ENCODE results near the gene STEAP1B.

The STEAP1B gene

DNA sequence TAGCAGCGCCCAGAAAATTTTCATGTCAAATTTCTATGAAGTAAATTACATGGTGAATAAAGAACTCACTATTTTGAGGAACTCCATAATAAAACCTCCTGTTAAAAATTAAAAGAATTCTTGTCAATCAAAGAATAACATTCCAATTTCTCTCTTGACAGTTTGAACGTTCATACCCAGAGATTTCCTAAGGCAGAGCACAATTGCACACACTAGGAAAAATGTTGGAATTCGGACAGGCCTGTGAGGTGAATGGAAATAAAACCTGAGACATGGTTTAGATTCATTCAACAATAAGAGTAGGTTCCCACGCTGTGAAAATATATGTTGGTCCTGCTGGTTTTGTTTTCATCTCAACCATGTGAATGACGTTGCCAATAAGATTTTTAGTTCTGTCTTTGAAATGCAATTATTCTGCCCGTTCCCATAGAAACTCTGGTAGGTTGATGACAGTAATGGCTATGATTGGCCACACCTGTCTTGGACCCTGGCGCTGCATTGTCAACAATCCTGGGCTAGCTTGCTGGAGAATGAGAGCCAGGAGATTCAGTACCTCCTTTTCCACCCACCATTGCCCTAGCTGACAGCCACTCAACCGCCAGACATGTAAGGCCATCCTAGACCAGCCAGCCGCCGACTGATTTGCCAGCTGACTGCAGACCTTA lies 99.7 kb downstream of the STEAP1B start:
- DNase-seq (ENCODE audit: low read depth) = no peak

DNA sequence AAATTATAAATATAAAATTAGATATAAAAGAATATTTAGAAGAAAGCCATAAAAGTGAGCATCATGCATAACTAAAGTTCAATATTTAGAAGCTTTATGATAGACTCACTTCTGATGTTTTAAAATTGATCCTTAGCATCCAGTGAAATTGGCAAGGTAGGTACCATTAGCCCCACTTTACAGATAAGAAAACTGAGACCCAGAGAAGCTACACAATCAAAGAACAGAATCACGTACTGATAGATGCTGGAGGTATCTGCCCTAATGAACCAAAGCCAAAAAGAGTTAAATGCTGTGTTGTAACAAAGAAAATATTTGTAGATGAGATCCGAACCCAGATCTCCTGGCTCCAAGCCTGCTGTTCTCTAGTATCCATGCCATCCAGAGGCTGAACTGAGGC lies 100.4 kb downstream of the STEAP1B start:
- DNase-seq (ENCODE audit: low read depth) = no peak

DNA sequence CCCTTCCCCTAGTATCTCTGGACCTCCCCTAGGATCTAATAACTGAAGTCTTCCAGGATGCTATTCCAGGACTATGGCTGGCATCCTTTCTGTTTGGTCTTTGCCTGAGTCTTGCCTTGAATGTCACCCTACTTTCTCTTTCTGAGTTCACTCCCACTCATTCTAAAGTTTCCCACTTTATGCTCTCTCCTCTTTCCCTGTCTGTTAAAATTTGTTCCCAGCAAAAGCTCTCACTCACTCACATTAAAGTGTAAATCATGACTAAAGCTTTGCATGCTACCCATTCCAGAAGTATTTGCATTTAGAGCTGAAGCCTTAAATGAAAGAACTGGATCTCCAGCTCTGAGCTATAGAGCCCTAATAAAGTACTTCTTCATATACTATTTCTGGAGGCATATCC lies 100.9 kb downstream of the STEAP1B start:
- DNase-seq (ENCODE audit: low read depth) = no peak

DNA sequence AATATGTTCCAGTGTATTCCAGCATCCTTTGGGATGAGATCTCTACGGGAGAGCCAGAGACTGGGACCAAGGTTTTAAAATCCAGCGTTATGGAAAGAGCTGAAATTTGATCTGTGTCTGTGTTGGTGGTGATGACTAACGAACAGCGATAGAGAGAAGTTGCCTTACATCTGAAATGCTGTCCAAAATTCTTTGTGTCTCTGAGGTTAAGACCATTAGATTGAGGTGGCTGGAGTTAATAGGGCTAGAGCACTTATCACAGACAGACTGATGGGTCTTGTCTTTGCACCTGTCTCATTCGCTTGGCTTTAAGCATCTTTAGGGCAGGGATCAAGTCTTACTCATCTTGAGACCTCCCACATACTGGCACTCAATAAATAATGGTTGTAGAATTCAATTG lies 102.0 kb downstream of the STEAP1B start:
- no peak for DNase-seq (ENCODE audit: low read depth)

DNA sequence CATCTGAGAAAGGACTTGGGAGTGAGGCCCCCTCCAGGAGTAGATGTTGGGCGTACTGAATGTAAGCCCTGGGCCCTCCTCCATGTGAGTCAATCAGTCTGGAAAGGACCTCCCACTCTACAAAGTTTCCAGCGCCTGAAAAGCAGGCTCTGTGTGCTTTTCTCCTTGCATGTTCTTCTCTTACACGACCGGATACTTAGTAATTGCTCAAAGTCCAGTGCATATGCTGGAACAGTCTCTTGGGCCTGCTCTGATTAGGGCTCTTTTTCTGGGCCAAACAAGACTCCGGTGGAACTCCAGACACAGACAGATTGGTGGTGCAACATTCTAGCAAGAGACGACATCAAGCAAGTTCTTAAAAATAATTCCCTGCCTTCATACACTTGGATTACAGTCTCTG lies 104.8 kb downstream of the STEAP1B start:
- DNase-seq (ENCODE audit: low read depth) = no peak

DNA sequence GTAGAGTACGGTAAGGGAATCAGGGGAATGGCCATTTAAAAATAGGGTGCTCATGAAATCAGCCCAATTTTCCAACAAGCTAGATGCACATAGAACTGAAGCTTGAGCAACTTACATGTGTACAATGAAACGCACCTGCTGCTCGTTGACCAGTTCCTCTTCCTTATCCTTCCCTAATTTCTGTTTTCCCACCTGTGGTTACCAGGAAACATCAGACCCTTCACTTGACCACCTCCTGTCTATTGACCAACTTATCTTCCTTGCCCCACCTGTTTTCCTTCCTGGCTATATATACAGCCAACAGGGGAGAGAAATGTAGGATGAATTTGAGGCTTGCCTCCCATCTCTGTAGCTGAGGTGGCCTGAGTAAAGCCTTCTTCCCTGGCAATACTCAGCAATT lies 105.2 kb downstream of the STEAP1B start:
- DNase-seq (ENCODE audit: low read depth) = no peak

DNA sequence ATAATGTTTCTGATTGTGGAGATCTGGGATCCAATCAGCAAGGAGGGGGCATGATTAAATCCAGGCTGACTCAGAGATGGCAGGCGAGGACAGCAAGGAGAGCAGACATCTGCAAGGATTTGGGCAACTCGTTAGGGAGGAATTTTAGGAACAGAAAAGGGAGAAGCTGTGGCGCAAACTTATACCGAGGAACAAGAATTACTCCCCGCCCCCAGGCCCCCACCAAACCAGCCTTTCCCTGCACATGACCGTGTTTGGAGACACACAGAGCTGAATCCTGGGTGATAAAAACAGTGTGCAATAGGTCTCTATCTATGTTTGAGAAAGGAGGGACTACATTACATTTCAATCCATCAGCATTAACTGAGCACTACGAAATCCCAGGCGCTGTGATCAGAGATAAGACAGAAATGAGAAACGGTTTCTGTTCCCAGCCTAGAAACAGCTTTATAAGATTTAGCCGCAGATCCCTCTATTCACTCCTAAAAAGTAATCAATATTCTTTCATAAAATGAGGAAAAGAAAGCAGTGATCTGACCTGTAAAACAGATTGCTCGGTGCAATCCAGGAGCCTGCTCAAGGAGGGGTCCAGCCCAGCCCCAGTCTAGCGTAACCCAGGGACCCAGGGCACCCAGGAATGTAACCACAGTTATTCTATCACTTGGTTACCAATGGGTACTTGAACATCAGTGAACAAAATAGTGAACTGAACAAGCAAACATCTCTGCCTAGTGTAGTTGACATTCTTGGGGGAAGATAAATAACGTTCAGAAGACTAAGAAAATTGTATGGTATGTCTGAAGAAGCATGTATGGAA lies 105.9 kb downstream of the STEAP1B start:
- no peak for DNase-seq (ENCODE audit: low read depth)

DNA sequence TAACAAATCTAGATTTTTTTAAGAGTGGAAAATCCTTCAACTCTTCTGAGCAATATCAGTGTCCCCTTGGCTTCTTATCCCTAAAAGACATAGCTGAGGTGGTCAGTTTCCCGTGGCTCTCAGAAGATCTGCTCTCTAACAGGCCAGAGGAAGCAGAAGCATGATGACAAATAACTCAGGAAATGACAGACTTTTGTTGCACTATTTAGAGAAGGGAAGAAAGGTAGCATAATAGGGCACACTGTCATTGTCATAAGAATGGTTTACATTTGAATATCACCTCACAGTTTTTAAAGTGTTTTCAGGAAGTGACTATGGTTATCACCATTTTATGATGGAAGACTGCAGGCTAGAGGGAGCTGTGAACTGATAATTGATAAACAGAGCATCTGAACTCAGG lies 109.5 kb downstream of the STEAP1B start:
- no peak for DNase-seq (ENCODE audit: low read depth)

DNA sequence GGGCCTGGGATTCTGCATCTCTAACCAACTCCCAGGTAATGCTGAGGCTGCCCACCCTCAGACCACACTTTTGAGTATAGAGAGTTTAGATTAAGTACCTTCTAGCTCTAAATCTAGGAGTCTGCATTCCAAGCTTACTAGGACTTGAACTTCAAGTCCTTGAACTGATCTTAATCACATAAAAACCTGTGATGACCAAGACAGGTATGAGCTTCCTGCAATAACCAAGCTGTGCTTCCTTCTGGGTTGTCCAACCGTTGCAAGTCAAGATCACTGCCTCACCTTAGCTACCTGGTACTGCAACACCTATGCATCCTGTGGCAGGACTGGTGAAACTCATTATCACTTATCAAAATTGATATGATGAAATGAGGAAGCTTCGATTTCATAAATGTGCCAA lies 110.1 kb downstream of the STEAP1B start:
- no peak for DNase-seq (ENCODE audit: low read depth)

DNA sequence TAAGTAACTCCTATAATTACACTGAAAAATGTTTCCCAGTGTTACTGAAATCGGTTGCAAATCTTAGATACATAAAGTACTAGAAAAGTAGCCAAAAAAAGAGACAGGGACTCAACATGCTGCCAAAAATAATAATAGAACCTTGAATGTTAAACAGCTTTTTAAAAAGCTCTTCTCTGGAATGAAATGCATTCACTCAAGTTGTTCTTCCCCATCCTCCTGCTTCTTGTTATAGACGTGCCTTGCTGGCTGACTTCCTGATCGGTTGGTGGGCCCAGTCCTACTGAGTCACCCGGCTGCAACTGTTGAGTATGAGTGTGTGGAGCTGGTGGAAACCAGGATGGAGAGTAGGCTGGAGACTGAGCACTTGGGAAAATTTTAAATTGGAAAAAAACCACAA lies 112.4 kb downstream of the STEAP1B start:
- no peak for DNase-seq (ENCODE audit: low read depth)

DNA sequence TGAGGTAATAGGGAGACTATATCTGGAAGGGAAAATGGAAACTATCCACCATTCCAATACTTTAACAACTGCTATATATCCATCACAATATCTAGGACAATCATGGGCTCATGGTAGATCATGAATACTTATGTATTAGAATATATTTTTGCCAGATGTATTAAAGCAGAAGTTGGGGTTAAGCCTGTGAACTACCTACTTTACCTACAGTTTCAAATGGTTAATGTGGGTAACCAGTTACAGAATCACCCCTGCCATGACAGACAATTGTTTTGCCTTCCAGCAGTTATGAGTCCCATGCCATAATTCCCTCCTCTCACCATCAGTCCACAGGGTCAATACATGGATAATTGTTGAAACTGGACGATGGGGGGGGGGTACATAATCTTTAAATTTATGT lies 113.1 kb downstream of the STEAP1B start:
- DNase-seq (ENCODE audit: low read depth) = no peak

DNA sequence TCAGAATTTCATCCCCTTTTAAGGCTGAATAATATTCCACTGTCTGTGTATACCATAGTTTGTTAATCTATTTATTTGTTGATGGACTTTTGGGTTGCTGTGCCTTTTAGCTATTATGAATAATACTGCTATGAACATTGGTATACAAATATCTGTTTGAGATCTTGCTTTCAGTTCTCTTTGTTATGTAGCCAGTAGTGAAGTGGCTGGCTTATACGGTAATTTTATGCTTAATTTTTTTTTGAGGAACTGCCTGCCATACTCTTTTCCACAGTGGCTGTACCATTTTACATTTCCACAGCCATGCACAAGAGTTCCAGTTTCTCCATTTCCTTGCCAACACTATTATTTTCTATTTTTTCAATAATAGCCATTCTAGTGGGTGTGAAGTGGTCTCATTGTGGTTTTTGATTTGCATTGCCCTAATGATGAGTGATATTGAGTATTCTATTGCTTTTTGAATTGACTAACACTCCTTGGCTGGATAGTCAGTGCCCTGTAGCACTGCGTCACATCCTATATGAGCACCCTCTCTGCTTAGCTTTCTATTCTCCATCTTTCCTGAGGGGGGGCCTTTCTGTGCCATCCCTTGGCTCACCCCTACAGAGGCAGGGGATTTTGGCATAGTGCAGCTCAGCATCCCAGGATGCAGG lies 113.7 kb downstream of the STEAP1B start:
- no peak for DNase-seq (ENCODE audit: low read depth)

DNA sequence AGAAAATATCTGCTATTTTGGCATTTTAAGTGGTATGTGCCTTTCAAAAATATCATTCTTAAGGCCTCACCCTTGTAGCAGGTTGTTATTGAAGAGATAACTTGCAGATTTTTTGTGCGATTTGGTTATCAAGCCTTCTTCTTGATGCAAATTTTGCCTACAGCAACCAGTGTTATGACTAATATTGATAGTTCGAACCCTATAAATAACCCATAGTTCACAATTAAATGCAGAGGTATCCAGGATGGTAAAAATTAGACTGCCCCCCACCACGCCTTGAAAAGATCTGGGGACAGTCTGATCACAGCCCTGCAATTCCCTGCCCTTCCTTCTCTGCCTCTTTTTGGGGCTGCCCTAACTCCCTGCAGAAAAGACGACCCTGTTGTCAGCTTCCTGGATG lies 114.7 kb downstream of the STEAP1B start:
- DNase-seq (ENCODE audit: low read depth) = no peak

DNA sequence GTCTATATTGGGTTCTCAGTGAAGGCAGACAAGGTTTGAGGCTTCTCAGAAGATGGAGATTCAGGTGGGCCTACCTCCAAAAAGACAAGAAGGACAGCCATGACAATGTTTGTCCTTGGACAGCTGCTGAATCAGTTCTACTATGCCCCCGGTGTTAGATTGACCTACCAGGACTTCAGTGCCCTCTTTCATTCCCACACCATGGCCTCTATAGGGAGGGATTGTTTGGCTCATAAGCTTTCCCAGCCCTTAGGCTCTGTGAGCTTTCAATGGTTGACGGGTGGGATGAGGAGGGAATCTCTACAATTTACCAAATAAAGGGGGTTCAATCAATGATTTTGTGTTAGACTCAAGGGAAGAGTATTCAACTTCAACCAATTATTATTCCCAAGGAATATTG lies 119.7 kb downstream of the STEAP1B start:
- no peak for DNase-seq (ENCODE audit: low read depth)

DNA sequence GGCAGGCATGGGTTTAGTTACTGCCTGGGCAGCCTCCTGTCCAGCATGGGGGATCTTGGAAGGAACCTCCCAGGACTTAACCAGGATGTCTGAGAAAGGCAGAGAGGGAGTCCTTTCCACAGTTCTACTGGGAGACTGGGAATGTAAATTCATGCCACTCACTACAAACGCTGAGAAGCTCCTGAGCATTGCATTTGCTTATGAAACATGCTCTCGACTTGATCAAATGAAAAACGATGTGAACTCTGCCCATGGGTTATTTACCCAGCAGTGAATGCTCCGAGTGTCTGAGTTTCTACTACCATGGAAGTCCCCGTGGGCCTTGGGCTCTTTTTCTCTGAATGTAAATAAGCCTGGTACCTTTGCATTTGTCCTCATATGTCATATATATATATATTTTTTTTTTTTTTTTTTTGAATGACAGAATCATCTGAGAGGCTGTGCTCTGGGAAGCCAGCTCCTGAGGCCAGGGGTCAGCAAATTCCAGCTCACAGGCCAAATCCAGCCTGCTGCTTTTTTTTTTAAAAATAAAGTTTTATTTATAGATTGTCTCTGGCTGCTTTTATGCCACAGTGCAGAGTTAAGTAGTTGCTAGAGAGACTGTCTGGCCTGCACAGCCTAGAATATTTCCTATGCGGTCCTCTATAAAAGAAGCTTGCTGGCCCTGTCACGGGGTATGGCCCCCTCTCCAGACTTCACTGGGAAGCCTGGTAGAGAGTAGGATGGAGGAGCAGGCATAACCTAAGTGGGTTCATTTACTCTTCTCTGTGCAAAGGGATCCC lies 121.6 kb downstream of the STEAP1B start:
- DNase-seq (ENCODE audit: low read depth) = no peak

DNA sequence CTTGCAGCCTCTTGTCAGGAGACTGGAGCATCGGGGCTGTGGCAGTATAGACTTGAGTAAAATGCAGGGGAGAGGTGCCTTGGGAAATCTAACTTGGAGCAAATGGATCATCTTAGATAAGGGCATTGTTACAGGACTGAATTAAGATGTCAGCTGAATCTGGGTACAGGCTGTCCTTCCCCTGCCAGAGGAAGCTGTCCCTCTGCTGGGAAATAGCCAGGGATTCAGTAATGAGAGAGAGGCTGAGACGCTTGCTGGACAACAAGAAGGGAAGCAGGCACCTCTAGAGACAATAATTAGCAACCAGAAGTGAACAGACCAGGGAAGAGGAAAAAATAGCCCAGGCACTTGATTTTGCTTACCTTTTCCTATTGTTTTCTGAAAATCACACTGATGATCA lies 122.3 kb downstream of the STEAP1B start:
- no peak for DNase-seq (ENCODE audit: low read depth)

DNA sequence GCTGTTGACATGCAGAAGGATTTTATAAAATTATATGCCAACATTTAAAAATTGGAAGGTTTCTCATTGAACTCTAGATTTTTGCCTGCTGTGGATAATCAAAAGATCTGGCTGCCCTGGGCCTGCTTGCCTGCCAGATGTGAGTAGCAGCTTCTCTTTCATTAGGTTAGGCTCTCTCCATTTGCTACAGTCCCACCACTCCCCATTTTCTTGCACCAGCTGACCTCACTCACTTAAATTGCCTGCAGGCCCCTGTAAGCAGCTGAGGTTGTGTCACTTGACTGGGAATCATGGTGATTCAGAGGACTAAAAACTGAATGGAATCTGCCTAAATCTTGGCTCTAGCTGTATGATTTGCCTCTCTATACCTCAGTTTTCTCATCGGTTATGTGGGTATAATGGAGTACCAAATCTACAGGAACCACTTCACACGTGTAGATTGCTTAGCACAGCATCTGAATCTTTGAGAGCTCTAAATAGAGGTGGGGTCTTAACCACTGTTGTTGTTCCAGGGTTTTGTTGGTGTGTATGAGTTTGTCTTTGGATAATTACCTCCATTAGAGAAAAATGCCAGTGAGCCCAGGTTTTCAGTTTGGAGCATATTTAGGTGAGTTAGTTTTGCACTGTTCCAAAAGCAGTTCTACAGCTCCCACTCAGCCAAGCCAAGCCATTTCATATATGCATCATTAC lies 124.5 kb downstream of the STEAP1B start:
- no peak for DNase-seq (ENCODE audit: low read depth)

DNA sequence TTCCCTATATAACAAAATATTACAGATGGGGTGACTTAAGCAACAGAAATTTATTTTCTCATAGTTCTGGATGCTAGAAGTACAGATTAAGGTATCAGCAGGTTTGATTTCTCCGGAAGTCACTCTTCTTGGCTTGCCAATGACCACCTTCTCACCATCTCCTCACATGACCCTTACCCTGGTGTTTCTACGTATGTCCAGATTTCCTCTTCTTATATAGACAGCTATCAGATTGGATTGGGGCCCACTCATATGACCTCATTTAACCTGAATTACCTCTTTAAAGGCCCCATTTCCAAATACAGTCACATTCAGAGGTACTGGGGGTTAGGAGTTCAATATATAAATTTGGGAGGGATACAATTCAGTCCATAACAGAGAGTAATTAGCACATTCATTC lies 126.1 kb downstream of the STEAP1B start:
- DNase-seq (ENCODE audit: low read depth) = no peak

DNA sequence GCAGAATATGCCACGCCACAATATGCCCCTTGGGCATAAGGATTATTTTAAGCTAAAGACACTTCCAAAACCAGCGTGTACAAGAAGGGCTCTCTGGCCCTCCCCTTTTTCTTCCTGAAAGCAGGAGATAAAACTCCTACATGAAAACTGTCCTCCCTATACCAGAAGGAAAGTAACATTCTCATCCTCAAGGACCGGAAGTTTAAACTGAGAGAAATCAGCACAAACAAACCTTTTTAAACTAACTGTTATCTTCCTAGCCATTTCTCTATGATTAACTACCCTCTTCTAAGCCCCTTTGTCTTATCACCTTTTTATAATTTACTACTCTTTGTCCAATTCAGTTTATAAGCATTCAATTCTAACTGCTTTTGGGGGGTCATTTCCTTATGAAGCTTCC lies 126.6 kb downstream of the STEAP1B start:
- no peak for DNase-seq (ENCODE audit: low read depth)

DNA sequence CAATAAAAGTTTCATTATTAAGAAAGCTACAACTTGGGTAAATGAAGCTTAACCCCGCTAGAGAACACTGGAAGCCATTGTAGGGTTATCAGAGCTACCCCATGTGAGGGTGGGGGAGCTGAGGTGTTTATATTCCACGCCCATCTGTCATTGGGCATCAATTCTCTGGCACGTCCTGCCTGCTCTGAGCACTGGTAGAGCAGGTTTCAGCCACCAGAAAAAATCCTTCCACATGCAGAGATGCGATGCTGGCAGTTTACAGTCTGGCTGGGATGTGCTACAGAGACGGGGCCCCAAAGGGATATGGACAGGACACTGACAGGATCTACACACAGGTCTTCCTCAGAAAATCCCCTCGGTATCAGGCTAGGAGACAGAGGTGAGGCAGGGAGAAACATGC lies 127.1 kb downstream of the STEAP1B start:
- no peak for DNase-seq (ENCODE audit: low read depth)

DNA sequence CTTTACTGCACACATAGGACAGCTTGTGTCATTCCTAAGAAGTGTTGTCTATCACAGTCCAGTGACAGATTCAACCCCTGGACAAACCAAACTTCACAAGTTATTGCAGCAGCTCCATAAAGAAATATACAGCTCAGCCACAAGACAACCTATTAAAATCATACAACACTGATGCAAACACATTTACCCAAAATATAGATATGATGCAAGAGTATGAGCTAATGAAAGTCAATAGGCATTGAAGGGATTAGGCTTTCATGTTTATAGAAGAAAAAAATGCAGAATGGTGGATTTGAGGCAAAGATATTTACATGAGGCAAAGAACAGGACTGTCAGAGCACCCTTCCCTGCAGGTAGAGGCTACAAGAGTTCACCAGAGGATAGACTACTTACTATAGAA lies 128.1 kb downstream of the STEAP1B start:
- DNase-seq (ENCODE audit: low read depth) = no peak
